ENCODE measurements around the gene XG.
"Not testable (repeated sequence)": the region's sequence is repeated elsewhere in the genome, so short reads cannot be mapped to it uniquely, and the experiment has no call there.

XG gene

DNA sequence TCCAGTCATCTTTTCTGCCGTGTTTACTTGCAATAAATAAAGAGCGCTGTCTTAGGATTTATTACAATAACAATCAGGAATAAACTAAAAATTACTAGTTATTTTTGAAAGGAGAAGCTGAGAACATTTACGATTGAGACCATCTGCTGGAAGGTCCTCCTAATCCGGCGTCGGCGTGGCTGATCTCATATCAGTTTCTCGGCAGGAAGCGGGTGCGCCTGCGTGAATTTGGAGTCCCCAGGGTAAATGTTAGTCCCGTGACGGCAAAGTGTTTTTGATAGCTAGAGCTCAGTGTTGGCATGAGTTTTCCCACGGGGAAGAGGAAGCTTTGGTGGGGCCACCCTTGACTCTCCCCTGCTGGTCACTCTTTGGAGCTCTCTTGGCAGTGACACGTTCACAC lies 45.0 kb downstream of the XG start:
- not testable (repeated sequence) for H2BK12ac ChIP-seq (ENCODE audit: low read length); DNase-seq (ENCODE audit: low spot score); H4K8ac ChIP-seq (ENCODE audit: low read depth, low read length); H3K4ac ChIP-seq (ENCODE audit: low read length); H3K9ac ChIP-seq (ENCODE audit: low read depth, low read length, poor library complexity); H3K4me3 ChIP-seq (ENCODE audit: low read length in 2 of 2); H3K4me1 ChIP-seq (ENCODE audit: control insufficient read depth in 2 of 2, insufficient read depth in 1 of 2, low read depth in 1 of 2, low read length in 2 of 2); H3K36me3 ChIP-seq (replicated peaks in 1 of 2; ENCODE audit: control insufficient read depth in 2 of 2, insufficient read depth in 2 of 2, low read length in 2 of 2); H2AFZ ChIP-seq (ENCODE audit: low read length); H3K14ac ChIP-seq (ENCODE audit: low read length); H3K79me1 ChIP-seq (ENCODE audit: low read depth, low read length); H2AK5ac ChIP-seq (ENCODE audit: low read depth, low read length); H3K4me2 ChIP-seq (ENCODE audit: insufficient read depth, low read length, poor library complexity, severe bottlenecking); H4K91ac ChIP-seq (ENCODE audit: low read depth, low read length, poor library complexity); H3K27me3 ChIP-seq (ENCODE audit: control insufficient read depth in 3 of 3, insufficient read depth in 3 of 3, low read depth in 1 of 3, low read length in 3 of 3); H3K23ac ChIP-seq (ENCODE audit: low read depth, low read length, poor library complexity); H2BK5ac ChIP-seq (ENCODE audit: low read length); H3K18ac ChIP-seq (ENCODE audit: low read length); H3K9me3 ChIP-seq (replicated peaks in 1 of 2; ENCODE audit: control insufficient read depth in 2 of 2, insufficient read depth in 1 of 2, low read depth in 1 of 2, low read length in 2 of 2); H2BK15ac ChIP-seq (ENCODE audit: low read length); H3K27ac ChIP-seq (replicated peaks; ENCODE audit: low read length); H2BK120ac ChIP-seq (ENCODE audit: low read depth, low read length)
- WGBS, 2 donors (ENCODE audit: extremely low coverage in 2 of 2, insufficient read length in 2 of 2, insufficient replicate concordance in 1 of 2): no CpG with 5 or more reads among the region's 15 CpGs

DNA sequence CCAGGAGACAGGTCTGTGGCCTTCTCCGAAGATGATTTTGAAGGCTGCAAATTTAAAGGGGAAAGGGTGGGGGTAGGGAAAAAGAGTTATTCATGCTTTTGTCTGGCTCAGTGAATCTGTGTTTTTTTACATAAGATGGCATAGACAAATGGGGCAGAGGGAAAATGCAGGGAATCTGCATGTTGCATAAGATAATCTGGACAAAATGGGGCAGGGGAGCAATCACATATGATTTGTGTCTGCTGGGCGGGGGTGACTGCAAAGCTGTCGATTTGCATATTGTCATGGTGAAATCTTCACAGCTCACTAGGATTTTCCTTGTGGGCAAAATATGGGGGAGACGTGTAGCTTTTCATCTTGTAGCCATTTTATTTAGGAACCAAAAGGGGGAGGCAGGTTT lies 47.5 kb downstream of the XG start:
- Histone ChIP-seq H3K4me2 (ENCODE audit: insufficient read depth, low read length, poor library complexity, severe bottlenecking) (no peak overlapping the region), H3K79me1 (ENCODE audit: low read depth, low read length) (no peaks in the 10 kb centered on the region), H3K14ac (ENCODE audit: low read length) (no peak overlapping the region), H3K23ac (ENCODE audit: low read depth, low read length, poor library complexity) (no peak overlapping the region), H3K4me3 (ENCODE audit: low read length in 2 of 2) (no peak overlapping the region), H3K36me3 (replicated peaks in 1 of 2; ENCODE audit: control insufficient read depth in 2 of 2, insufficient read depth in 2 of 2, low read length in 2 of 2) (no peaks in the 10 kb centered on the region), H3K18ac (ENCODE audit: low read length) (no peak overlapping the region), H2AK5ac (ENCODE audit: low read depth, low read length) (no peak overlapping the region), H2BK15ac (ENCODE audit: low read length) (no peak overlapping the region), H3K27me3 (ENCODE audit: control insufficient read depth in 3 of 3, insufficient read depth in 3 of 3, low read depth in 1 of 3, low read length in 3 of 3) (no peaks in the 10 kb centered on the region), H2AFZ (ENCODE audit: low read length) (peak overlapping the region; percentile 69), H2BK120ac (ENCODE audit: low read depth, low read length) (no peak overlapping the region), H2BK12ac (ENCODE audit: low read length) (no peak overlapping the region), H3K4me1 (ENCODE audit: control insufficient read depth in 2 of 2, insufficient read depth in 1 of 2, low read depth in 1 of 2, low read length in 2 of 2) (peaks cover 0 to 3% of the 10 kb centered on the region in 2 donors), H3K27ac (replicated peaks; ENCODE audit: low read length) (no peak overlapping the region), H3K4ac (ENCODE audit: low read length) (no peak overlapping the region), H4K8ac (ENCODE audit: low read depth, low read length) (no peak overlapping the region), H3K9me3 (replicated peaks in 1 of 2; ENCODE audit: control insufficient read depth in 2 of 2, insufficient read depth in 1 of 2, low read depth in 1 of 2, low read length in 2 of 2) (no peaks in the 10 kb centered on the region), H2BK5ac (ENCODE audit: low read length) (no peak overlapping the region), H3K9ac (ENCODE audit: low read depth, low read length, poor library complexity) (no peak overlapping the region), H4K91ac (ENCODE audit: low read depth, low read length, poor library complexity) (no peak overlapping the region)
- no peak for DNase-seq (ENCODE audit: low spot score)
- no CpG with 5 or more reads among the region's 4 CpGs for WGBS, 2 donors (ENCODE audit: extremely low coverage in 2 of 2, insufficient read length in 2 of 2, insufficient replicate concordance in 1 of 2)

- not testable (repeated sequence) for H3K4ac ChIP-seq (ENCODE audit: low read length); H4K91ac ChIP-seq (ENCODE audit: low read depth, low read length, poor library complexity); H3K4me2 ChIP-seq (ENCODE audit: insufficient read depth, low read length, poor library complexity, severe bottlenecking); H3K4me1 ChIP-seq (ENCODE audit: control insufficient read depth in 2 of 2, insufficient read depth in 1 of 2, low read depth in 1 of 2, low read length in 2 of 2); H3K27ac ChIP-seq (replicated peaks; ENCODE audit: low read length); H3K9ac ChIP-seq (ENCODE audit: low read depth, low read length, poor library complexity); H3K18ac ChIP-seq (ENCODE audit: low read length); H3K14ac ChIP-seq (ENCODE audit: low read length); H3K27me3 ChIP-seq (ENCODE audit: control insufficient read depth in 3 of 3, insufficient read depth in 3 of 3, low read depth in 1 of 3, low read length in 3 of 3); H4K8ac ChIP-seq (ENCODE audit: low read depth, low read length); DNase-seq (ENCODE audit: low spot score); H2BK120ac ChIP-seq (ENCODE audit: low read depth, low read length); H3K9me3 ChIP-seq (replicated peaks in 1 of 2; ENCODE audit: control insufficient read depth in 2 of 2, insufficient read depth in 1 of 2, low read depth in 1 of 2, low read length in 2 of 2); H2BK15ac ChIP-seq (ENCODE audit: low read length); H3K23ac ChIP-seq (ENCODE audit: low read depth, low read length, poor library complexity); H3K4me3 ChIP-seq (ENCODE audit: low read length in 2 of 2); H3K79me1 ChIP-seq (ENCODE audit: low read depth, low read length); H2BK12ac ChIP-seq (ENCODE audit: low read length); H2BK5ac ChIP-seq (ENCODE audit: low read length); H2AK5ac ChIP-seq (ENCODE audit: low read depth, low read length); H3K36me3 ChIP-seq (replicated peaks in 1 of 2; ENCODE audit: control insufficient read depth in 2 of 2, insufficient read depth in 2 of 2, low read length in 2 of 2)
- H2AFZ ChIP-seq (ENCODE audit: low read length): peak overlapping the region; percentile 69
- no CpG with 5 or more reads among the region's 5 CpGs for WGBS, 2 donors (ENCODE audit: extremely low coverage in 2 of 2, insufficient read length in 2 of 2, insufficient replicate concordance in 1 of 2)
Observed at GRCh38 chrX:2799980-2800379, 48.1 kb downstream of the XG start.

GRCh38 chrX:2801223-2801622 lies 49.4 kb downstream of the XG start:
- Histone ChIP-seq H3K4me1 (ENCODE audit: control insufficient read depth in 2 of 2, insufficient read depth in 1 of 2, low read depth in 1 of 2, low read length in 2 of 2) (peaks cover 0 to 4% of the 10 kb centered on the region in 2 donors), H2BK120ac (ENCODE audit: low read depth, low read length) (no peak overlapping the region), H3K9me3 (replicated peaks in 1 of 2; ENCODE audit: control insufficient read depth in 2 of 2, insufficient read depth in 1 of 2, low read depth in 1 of 2, low read length in 2 of 2) (no peaks in the 10 kb centered on the region), H4K8ac (ENCODE audit: low read depth, low read length) (no peak overlapping the region), H3K14ac (ENCODE audit: low read length) (no peak overlapping the region), H3K18ac (ENCODE audit: low read length) (no peak overlapping the region), H2BK5ac (ENCODE audit: low read length) (no peak overlapping the region), H3K4me3 (ENCODE audit: low read length in 2 of 2) (no peak overlapping the region), H2AFZ (ENCODE audit: low read length) (no peak overlapping the region), H3K36me3 (replicated peaks in 1 of 2; ENCODE audit: control insufficient read depth in 2 of 2, insufficient read depth in 2 of 2, low read length in 2 of 2) (no peaks in the 10 kb centered on the region), H3K4me2 (ENCODE audit: insufficient read depth, low read length, poor library complexity, severe bottlenecking) (no peak overlapping the region), H3K9ac (ENCODE audit: low read depth, low read length, poor library complexity) (no peak overlapping the region), H3K4ac (ENCODE audit: low read length) (no peak overlapping the region), H3K23ac (ENCODE audit: low read depth, low read length, poor library complexity) (no peak overlapping the region), H3K79me1 (ENCODE audit: low read depth, low read length) (no peaks in the 10 kb centered on the region), H2BK12ac (ENCODE audit: low read length) (no peak overlapping the region), H3K27ac (replicated peaks; ENCODE audit: low read length) (no peak overlapping the region), H3K27me3 (ENCODE audit: control insufficient read depth in 3 of 3, insufficient read depth in 3 of 3, low read depth in 1 of 3, low read length in 3 of 3) (no peaks in the 10 kb centered on the region), H2BK15ac (ENCODE audit: low read length) (no peak overlapping the region), H4K91ac (ENCODE audit: low read depth, low read length, poor library complexity) (no peak overlapping the region), H2AK5ac (ENCODE audit: low read depth, low read length) (no peak overlapping the region)
- no CpG with 5 or more reads among the region's 4 CpGs for WGBS, 2 donors (ENCODE audit: extremely low coverage in 2 of 2, insufficient read length in 2 of 2, insufficient replicate concordance in 1 of 2)
- DNase-seq (ENCODE audit: low spot score): no peak
